HG03060 (cell line): ENCODE data around the gene EGR1.

Source experiments
- ATAC-seq: cut with Tn5 transposase; IDR thresholded peaks from one replicate; pipeline ENCODE4 v1.9.1; 2021; ENCODE audit warnings: low read depth, moderate number of reproducible peaks; ENCODE audit not compliant: unreplicated experiment

Gene EGR1

DNA sequence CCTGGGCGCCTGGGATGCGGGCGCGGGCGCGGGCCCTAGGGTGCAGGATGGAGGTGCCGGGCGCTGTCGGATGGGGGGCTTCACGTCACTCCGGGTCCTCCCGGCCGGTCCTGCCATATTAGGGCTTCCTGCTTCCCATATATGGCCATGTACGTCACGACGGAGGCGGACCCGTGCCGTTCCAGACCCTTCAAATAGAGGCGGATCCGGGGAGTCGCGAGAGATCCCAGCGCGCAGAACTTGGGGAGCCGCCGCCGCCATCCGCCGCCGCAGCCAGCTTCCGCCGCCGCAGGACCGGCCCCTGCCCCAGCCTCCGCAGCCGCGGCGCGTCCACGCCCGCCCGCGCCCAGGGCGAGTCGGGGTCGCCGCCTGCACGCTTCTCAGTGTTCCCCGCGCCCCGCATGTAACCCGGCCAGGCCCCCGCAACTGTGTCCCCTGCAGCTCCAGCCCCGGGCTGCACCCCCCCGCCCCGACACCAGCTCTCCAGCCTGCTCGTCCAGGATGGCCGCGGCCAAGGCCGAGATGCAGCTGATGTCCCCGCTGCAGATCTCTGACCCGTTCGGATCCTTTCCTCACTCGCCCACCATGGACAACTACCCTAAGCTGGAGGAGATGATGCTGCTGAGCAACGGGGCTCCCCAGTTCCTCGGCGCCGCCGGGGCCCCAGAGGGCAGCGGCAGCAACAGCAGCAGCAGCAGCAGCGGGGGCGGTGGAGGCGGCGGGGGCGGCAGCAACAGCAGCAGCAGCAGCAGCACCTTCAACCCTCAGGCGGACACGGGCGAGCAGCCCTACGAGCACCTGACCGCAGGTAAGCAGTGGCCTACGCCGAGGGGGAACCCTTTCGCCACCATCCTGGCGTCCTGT, at the start of gene EGR1:
Gene EGR1, plus strand, starts transcription at position 219 of the 864 bp plus-strand sequence. Its CDS starts 283 bp downstream, at position 502.
- ATAC-seq = peak; percentile 23

DNA sequence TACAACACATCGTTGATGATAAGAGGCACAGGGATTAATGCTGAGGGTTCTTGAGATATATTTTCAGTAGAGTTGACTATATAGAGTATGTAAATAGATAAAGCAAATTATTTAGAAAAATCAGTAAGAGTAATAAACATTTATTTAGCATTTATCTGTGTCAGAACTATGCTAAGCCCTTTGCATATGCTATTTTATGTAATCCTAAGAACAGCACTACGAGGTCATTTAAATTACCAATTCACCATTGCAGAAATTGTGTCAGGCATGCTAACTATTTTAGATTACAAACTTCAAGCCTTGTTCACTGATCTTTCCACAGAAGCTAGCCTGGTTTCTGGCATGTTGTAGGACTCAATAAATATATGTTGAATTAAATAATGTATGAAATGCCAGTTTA, 46.8 kb upstream of the EGR1 start:
- no peak for ATAC-seq

DNA sequence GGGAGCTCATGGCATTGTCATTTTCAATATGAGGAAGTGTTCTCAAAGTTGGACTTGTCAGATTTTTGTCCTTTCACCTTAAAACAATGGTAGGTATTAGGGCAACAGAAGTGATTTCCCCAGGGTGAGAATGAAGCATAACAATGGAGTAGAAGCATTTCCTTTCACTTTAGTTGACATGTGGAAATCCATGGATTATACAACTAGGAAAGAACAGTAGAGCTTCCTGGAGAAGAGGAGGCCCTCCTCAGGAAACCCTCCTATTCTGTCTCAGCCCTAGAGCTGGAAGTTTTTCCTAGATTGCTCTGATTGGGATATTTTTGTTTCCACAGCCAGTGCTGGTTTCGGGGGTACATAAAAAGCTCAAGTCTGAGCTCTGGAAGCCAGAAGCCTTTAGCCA, 40.2 kb upstream of the EGR1 start:
- no peak for ATAC-seq

DNA sequence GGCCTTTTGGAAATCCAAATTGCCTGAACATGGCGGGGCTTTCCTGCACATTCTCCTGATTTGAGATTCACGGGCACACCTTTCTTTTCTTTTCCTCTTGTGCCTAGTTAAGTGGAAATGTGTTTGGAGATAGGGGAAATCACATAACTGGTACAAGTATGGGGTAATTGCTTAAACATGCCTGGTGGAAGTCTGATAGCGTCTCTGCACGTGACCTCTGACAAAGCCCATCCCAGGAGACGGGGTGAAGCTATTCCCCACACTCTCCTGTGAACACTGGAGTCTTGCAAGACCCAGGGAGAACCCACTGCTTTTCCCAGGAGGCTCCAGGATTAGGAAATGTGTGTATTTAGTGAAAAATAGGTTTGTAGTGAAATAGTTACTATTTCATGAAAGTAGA, 29.3 kb upstream of the EGR1 start:
- ATAC-seq = no peak

DNA sequence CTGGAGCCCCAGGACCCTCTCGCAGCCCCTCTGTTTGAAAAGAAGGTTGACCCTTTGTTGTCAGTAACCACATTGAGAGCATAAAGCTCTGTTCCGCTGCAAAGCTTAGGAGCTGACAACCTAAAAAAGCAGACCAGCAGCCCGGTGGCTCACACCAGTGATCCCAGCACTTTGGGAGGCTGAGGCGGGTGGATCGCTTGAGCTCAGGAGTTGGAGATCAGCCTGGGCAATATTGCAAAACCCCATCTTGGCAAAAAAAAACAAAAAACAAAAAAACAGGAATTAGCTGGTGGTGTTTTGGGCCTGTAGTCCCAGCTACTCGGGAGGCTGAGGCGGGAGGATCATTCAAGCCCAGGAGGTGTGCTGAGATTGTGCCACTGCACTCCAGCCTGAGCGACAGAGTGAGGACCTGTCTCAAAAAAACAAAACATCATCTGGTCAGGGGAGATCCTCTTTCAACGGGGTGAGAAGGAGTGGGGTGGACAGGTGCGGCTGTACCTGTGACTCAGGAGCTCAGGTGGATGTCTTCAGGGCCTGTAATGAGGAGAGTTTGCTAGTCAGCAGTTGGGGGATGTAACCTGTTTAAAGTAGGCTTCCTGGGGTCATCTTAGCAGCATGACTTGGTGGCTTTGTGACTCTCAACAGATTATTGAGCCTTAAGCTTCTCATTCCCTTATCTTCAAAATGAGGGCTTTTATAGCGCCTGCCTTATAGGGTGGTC, 27.1 kb upstream of the EGR1 start:
- ATAC-seq = no peak

DNA sequence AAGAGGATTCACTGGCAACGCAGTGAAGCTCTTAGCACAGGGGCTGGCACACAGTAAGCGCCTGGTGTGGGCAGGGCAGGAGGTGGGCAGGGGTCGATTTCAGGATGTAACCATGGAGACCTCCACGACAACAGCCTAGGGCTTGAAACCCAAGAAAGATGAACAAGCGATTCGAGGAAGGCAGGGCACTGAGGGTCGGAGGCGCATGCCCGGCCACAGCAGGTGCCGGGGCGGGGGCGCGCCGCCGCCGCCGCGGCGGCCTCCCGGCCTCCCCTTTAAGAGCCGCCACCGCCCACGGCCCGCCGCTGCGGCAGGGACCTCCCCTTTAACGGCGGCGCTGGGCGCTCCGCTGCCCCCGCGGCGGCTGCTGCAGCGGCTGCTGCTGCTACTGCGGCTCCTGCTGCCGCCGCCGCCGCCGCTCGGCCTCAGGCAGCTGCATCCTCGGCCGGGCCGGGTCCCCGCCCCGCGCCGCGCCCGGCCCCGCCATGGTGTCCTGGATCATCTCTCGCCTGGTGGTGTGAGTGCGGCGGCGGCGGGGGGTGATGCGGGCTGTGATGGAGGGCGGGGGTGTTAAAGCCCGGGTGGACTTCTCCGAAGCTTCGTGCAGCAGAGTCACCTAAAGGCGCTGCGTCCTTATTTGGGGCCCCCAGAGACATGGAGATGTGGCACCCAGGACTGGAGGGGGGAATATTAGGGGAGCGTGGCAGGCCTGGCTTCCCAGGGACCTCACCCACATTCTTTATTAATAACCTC, 26.4 kb upstream of the EGR1 start, which contains the start of gene REEP2:
Gene REEP2, plus strand, starts transcription at position 334 of the 753 bp plus-strand sequence. Its CDS starts 152 bp downstream, at position 486.
- ATAC-seq = no peak

DNA sequence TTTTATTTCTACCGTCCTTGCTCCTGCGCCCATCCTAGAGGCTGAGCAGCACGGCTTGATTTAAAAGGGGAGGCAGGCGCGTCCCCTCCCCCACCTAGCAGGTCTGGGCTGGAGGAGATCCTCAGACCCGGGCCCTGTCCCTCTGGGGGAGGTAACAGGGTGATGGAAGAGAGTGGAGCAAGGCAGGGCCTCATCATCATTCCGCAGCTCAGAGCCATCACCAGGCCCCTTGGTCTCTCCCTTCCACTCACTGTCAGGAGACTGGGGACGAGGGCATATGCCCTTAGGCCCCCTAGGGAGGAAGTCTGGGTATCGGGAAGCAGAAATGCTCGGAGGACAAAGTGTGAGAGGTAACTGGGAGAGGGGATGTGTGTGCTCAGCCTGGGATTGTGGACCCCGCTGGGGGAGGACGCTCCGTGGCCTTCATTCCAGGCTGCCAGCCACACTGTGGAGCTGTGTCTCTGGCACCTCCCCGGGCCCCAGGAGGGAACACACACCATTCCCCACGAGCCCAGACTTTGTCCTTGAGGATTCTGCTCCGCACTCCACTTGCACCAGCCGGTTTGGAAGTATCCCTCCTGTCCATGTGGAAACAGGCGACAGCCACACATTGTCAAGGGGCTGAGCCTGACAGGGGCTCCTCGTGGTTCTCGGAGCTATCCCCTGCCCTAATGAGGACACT, 25.7 kb upstream of the EGR1 start:
- ATAC-seq = no peak

DNA sequence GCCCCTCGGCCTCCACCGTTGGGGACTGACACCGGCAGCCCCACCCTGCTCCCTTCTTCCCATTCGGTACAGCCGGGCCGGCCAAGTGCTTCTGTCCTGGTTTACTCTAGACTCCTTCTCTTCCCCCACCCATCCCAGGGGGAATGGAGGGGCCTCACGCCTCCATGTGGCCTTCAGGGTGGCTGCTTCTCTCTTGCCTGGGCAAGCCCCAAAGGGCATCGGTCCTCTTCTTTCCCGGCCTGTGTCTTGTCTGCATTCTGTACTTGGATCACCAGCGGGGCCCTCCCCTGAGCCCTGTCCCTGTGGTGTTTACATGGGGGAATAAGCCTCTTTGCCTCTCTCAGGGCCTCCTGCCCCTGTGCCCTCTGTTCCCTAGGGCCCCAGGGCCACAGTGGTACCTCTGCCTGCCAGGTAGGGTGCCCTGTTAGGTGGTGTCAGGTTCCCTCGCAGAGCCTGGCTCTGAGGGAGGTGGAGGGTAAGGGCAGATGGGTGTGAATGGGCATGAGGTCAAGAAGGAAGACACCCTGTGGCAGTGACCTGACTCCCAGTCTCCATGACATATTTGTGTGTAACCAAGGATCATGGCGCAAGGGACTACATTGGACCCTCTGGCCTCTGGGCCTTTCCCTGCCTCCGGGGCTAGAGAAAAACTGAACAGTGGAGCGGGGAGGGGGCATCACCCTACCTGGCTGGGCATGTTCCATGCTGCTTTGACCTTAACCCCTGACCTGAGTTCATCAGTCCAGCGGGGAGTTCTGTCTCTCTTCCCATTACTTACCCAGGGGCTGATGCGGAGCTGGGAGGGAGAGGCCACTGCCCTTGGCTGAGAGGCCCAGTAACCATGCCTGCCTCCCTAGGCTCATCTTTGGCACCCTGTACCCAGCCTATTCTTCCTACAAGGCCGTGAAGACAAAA, 24.9 kb upstream of the EGR1 start:
- no peak for ATAC-seq

DNA sequence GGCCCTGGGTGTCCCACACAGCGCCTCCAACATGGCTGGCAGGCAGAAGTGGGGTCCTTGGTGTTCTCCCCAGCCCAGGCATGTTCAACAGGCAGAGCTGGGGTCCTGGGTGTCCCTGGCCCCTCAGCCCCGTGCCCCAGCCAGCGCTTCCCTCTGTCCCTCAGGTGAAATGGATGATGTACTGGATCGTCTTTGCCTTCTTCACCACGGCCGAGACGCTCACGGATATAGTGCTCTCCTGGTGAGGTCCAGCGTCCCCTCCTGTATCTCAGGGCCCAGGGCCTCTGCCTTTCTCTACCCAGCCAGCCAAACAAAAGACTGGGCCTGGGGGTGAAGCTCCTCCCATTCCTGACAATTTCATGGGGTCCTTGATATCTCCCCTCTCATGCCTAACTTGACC, 24.1 kb upstream of the EGR1 start:
- no peak for ATAC-seq

DNA sequence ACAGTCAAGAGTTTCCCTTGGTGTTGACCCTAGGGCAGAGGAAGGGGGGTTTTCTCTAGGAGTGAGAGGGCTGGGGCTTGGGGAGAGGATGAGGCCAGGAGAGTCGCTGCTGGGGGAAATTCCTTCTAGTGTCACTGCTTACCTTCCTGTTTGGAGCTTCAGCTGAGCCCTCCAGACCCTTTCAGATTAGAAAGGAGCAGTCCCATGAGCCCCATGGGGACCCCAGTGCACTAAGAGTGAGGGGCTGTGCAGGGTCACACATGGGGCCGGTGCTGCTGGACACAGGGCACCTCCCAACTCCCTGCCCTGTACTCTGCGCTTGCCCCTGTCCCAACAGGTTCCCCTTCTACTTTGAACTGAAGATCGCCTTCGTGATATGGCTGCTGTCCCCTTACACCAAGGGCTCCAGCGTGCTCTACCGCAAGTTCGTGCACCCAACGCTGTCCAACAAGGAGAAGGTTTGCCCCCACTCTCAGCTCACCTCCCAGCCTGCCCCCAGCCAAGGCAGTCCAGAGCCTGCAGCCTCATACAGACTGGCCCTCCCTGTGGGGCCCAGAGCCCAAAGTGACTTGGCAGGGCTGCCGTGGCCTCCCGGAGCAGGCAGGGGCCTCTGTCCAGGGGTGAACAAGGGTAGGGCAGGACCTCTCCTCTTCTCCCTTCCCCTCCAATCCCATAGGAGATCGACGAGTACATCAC, 21.1 kb upstream of the EGR1 start:
- no peak for ATAC-seq

DNA sequence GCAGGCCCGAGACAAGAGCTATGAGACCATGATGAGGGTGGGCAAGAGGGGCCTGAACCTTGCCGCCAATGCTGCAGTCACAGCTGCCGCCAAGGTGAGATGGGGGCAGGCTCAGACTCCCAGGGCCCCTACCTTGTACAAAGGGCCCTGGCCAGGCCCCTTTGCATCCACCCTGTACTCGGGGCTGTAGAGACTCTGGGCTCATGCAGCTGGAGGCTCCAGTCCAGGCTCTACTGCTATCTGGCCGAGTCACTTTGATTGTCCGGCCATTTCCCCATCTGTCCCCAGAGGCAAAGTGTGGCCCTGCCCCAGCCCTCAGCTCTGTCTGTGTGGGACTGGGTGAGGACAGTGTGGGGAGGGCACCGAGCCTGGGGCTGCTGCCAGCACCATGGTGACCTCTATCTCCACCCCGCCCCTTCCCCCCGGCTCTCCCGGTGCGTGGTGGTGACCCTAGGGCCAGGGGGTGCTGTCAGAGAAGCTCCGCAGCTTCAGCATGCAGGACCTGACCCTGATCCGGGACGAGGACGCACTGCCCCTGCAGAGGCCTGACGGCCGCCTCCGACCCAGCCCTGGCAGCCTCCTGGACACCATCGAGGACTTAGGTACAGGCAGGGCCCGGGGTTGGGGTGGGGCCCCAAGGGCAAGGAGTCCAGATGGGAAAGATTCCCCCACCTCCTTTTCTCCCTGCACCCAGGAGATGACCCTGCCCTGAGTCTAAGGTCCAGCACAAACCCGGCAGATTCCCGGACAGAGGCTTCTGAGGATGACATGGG, 20.3 kb upstream of the EGR1 start:
- no peak for ATAC-seq

DNA sequence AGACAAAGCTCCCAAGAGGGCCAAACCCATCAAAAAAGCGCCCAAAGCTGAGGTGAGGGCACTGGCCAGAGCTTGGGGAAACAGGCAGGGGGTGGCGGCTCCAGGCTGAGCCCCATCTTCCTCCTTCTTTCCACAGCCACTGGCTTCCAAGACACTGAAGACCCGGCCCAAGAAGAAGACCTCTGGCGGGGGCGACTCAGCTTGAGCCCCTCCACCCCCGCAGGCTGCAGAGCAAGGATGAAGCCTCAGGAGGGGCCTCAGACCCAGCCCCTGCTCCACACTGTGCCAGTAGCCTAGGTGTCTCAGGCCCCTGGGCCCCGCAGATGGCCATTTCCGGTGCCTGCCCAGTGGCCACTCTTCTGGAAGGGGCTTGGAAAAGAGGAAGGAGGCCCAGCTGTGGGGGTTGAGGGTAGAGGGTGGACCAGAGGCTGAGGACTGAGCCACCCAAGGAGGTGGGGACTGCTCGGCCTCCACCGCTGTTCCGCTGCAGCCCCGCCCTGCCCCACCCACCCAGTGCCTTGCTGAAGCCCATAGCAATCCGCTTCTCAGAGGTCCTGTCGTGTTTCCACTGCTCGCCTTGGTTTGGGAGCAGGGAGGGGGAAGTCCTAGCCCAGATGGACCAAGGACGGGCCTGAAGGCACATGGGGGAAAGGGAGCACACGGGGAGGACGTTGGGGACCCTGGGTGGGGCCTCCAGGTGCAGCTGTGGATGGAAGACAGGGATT, 19.6 kb upstream of the EGR1 start:
- no peak for ATAC-seq

DNA sequence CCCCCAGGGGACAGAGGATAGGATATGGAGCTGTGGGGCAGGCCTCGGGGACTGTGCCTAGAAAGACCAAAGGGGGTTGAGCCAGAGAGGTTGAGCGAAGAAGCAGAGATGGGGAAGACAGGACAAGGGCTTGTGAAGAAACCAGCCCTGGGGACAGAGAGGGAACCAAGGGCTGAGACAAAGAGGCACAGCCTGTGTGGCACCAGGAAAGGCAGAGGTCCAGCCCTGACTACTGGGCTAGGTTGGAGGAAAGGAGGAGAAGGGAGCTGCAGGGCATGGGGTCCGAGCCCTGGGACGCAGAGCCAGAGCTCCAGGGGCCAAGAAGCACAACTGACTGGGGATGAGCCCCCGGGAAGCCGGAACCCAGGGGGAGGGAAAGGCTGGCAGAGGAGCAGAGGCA, 17.2 kb upstream of the EGR1 start:
- no peak for ATAC-seq

DNA sequence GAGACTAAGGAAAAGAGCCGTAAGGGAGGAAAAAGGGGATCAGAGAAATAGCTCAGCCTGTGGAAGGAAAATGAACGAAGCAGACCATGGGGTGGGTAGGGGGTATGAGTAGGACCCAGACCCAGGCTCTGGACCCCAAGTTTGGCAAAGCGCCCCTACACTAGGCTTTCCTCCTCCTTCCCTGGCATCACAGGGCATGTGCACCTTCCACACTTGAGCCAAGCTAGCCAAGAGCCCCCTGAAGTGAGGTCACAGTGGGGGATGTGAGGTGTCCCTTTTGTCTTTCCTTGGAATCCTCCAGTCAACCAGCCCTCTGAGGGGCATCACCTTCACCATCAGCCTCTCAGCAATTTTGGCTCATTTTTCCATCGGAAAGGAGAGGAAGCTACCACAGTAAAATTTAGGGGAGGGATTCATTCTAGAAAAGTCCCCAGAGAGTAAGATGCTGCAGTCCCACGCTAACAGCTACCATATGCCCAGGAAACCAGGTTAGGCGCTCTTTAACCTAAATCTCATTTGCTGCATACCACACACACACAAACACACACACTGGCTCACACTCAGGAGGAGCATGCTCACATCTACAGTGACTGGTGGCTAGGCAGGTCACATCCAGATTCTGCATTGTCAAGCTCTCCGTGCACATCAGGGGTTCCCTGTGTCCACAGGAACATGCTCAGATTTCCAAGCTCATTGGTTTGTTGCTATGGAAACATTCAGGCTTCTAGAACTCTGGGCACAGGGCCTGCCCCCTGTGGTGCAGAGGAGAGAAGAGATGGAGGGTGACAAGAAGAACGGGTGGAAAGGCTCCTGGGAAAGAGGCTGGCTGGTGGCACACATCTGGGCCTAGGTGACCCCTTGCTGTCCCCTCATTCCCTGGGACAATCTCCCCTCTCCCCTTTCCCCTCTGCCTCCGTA, 16.5 kb upstream of the EGR1 start:
- no peak for ATAC-seq

DNA sequence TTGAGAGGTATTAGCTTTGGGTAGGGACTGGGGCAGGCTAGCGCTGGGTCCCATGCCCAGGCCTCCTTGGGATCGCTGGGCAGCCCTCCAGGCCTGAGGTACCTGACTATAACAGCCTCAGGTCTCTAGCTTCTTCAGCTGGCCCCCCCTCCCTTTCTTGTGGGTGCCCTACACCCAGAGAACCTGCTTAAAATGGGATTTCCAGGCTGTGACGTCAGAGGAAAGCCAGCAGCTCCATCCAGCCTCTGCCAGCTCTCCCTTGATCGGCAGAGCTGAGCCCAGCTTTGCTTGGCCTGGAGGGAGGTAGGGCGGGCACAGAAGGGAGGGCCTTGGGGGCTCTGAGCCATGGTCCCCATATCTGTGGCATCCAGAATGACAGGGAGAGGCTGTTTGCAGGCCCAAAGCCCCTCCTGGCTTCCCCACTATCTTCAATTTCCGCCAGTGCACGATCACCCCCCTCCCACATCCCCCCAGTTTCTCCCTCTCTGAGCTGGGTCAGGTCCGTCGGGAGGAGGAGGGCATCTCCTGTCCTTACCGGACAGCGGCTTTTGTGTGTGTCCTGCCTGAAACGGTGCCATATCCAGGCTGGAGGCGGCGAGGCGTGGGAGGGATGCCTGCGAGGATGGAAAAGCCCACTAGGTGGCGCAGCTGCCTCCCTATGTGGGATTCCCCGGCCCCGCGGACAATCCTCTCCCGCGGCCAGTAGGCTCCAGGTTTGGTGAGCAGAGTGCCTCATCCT, 15.6 kb upstream of the EGR1 start:
- ATAC-seq = no peak

DNA sequence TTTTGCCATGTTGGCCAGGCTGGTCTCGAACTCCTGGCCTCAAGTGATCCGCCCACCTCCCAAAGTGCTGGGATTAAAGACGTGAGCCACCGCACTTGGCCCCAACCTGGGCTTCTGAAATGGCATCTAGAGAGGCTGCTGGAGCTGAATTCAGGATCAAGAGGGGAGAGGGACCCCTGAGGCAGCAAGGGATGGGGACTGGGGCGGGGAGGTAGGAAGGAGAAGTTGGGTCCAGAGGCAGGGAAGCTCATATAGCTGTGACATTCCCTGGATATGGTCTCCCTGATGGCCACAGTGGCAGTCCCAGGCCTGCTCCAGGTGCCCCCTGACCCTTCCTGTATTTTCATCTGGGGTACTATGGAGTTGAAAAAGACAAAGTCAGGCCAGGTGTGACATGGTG, 14.3 kb upstream of the EGR1 start:
- ATAC-seq = no peak
